Naive B cell (primary cell): ENCODE results near the gene CWC25. TPM values are rescaled to one million over a fixed set of nuclear protein-coding genes. Genes with fewer than 3 reads are reported as not detected.
"Not testable (repeated sequence)": the region's sequence is repeated elsewhere in the genome, so short reads cannot be mapped to it uniquely, and the experiment has no call there.

ENCODE experiments used
- ATAC-seq, 2 donors: fragments of 150-1000 bp; cut with Tn5 transposase; 2 replicates each; pipeline ENCODE4 v1.10.0; 2021; ENCODE audit warnings: low read depth in 2 of 2, mild to moderate bottlenecking in 2 of 2, moderate library complexity in 2 of 2
- DNase-seq: peaks from one replicate; pipeline ENCODE4 v3.0.0; 2022
- H3K27ac Mint-ChIP-seq, 6 donors: one replicate each; pipeline ENCODE4 v1.8.0; 2020 to 2022; ENCODE audit warnings: mild to moderate bottlenecking in 6 of 6, mixed read lengths in 6 of 6, moderate library complexity in 5 of 6, inconsistent platforms in 2 of 6
- H3K27me3 Mint-ChIP-seq, 3 donors: one replicate each; pipeline ENCODE4 v1.8.0; 2021 to 2022; ENCODE audit warnings: mixed read lengths in 3 of 3, mild to moderate bottlenecking in 1 of 3
- H3K36me3 Mint-ChIP-seq, 2 donors: one replicate each; pipeline ENCODE4 v1.8.0; 2020 to 2022; ENCODE audit warnings: mixed read lengths in 2 of 2, inconsistent platforms in 1 of 2, mild to moderate bottlenecking in 1 of 2
- H3K4me1 Mint-ChIP-seq, 3 donors: one replicate each; pipeline ENCODE4 v1.8.0; 2020 to 2022; ENCODE audit warnings: mixed read lengths in 3 of 3, inconsistent platforms in 1 of 3, mild to moderate bottlenecking in 1 of 3, moderate library complexity in 1 of 3
- H3K4me3 Mint-ChIP-seq, 8 donors: one replicate each; pipeline ENCODE4 v1.8.0; 2020 to 2022; ENCODE audit warnings: mild to moderate bottlenecking in 8 of 8, mixed read lengths in 8 of 8, moderate library complexity in 8 of 8, inconsistent platforms in 2 of 8
- H3K9me3 Mint-ChIP-seq, 7 donors: one replicate each; pipeline ENCODE4 v1.8.0; 2020 to 2022; ENCODE audit warnings: mixed read lengths in 7 of 7, mild to moderate bottlenecking in 5 of 7, inconsistent platforms in 2 of 7, moderate library complexity in 1 of 7
- polyA plus RNA-seq, 6 donors: library from polyadenylated mRNA; unstranded; fragments of 300-500 nt; fragmentation: Illumina TruSeq; gene quantifications; one replicate each; pipeline ENCODE4 v1.2.3, GENCODE V29; 2021; ENCODE audit warnings: low read depth in 6 of 6

CWC25 gene
- polyA plus RNA-seq, 6 donors from 2014 or later = 9.2 to 13.4 (median 11.5) TPM

- H3K27me3 Mint-ChIP-seq = no peaks in the 10 kb centered on the region
- peaks cover 0 to 3% (median 0%) of the 10 kb centered on the region in 7 donors for H3K9me3 Mint-ChIP-seq
- ATAC-seq = no peak
- peaks cover 63 to 72% (median 70%) of the 10 kb centered on the region in 3 donors for H3K4me1 Mint-ChIP-seq
- peak; percentile 74 for DNase-seq
- peak overlapping the region; percentile 93 to 99 (median 98) for H3K27ac Mint-ChIP-seq
- H3K4me3 Mint-ChIP-seq = peak overlapping the region; percentile 97 to 100 (median 99)
- H3K36me3 Mint-ChIP-seq = peaks cover 0 to 5% of the 10 kb centered on the region in 2 donors
These were observed 42.3 kb upstream of the CWC25 start for GRCh38 chr17:38867179-38867967.

- Mint-ChIP-seq H3K27ac (peak overlapping the region; percentile 53 to 86 (median 74)), H3K27me3 (no peaks in the 10 kb centered on the region), H3K36me3 (peaks cover 0 to under 1% of the 10 kb centered on the region in 2 donors), H3K4me1 (peaks cover 49 to 61% (median 52%) of the 10 kb centered on the region in 3 donors), H3K4me3 (peak overlapping the region in 1 of 8 donors; percentile 32), H3K9me3 (peaks cover 0 to 3% (median 0%) of the 10 kb centered on the region in 7 donors)
- DNase-seq (no peak), ATAC-seq (no peak)
These were observed 39.7 kb upstream of the CWC25 start for GRCh38 chr17:38864636-38865398.

- Mint-ChIP-seq H3K27me3 (no peaks in the 10 kb centered on the region), H3K27ac (peak overlapping the region in 2 of 6 donors; percentile 51 to 80), H3K9me3 (no peaks in the 10 kb centered on the region), H3K36me3 (no peaks in the 10 kb centered on the region), H3K4me1 (peaks cover 27 to 42% (median 36%) of the 10 kb centered on the region in 3 donors), H3K4me3 (peak overlapping the region in 1 of 8 donors; percentile 62)
- peak in 1 of 2 donors; percentile 25 for ATAC-seq
- no peak for DNase-seq
These were observed 36.3 kb upstream of the CWC25 start for GRCh38 chr17:38861399-38861843.

- Mint-ChIP-seq H3K36me3 (peaks cover 8% of the 10 kb centered on the region in 2 donors), H3K27me3 (no peaks in the 10 kb centered on the region), H3K4me3 (peak overlapping the region in 1 of 8 donors; percentile 49), H3K4me1 (peaks cover 21 to 33% (median 30%) of the 10 kb centered on the region in 3 donors), H3K9me3 (no peaks in the 10 kb centered on the region), H3K27ac (no peak overlapping the region)
- ATAC-seq (no peak), DNase-seq (no peak)
These were observed 32.1 kb upstream of the CWC25 start for GRCh38 chr17:38857271-38857670.

- H3K9me3 Mint-ChIP-seq, ATAC-seq, H3K27me3 Mint-ChIP-seq, DNase-seq: not testable (repeated sequence)
- H3K36me3 Mint-ChIP-seq = peaks cover 11 to 13% of the 10 kb centered on the region in 2 donors
- H3K4me1 Mint-ChIP-seq = peaks cover 42 to 45% (median 42%) of the 10 kb centered on the region in 3 donors
- H3K27ac Mint-ChIP-seq = peak overlapping the region in 4 of 6 donors; percentile 10 to 100 (median 38)
- peak overlapping the region in 6 of 8 donors; percentile 6 to 99 (median 57) for H3K4me3 Mint-ChIP-seq
These were observed 30.1 kb upstream of the CWC25 start for GRCh38 chr17:38855101-38855714.

GRCh38 chr17:38853292-38854219, 28.4 kb upstream of the CWC25 start, which contains the start of gene RPL23:
TSS of gene RPL23 (minus strand) at chr17:38853721. CDS start at chr17:38853710, 11 bp downstream.
- ATAC-seq (peak; percentile 82 to 88), DNase-seq (peak; percentile 92)
- Mint-ChIP-seq H3K27me3 (no peaks in the 10 kb centered on the region), H3K9me3 (no peaks in the 10 kb centered on the region), H3K36me3 (peaks cover 14 to 21% of the 10 kb centered on the region in 2 donors), H3K27ac (peak within 1 kb of the TSS; percentile 99 to 100 (median 99)), H3K4me3 (peak within 1 kb of the TSS; percentile 96 to 100 (median 98)), H3K4me1 (peaks cover 42 to 49% (median 43%) of the 10 kb centered on the region in 3 donors)

- peak overlapping the region; percentile 96 to 100 (median 98) for H3K4me3 Mint-ChIP-seq
- no peaks in the 10 kb centered on the region for H3K27me3 Mint-ChIP-seq
- no peaks in the 10 kb centered on the region for H3K9me3 Mint-ChIP-seq
- H3K36me3 Mint-ChIP-seq = peaks cover 14 to 21% of the 10 kb centered on the region in 2 donors
- peak overlapping the region; percentile 99 to 100 (median 99) for H3K27ac Mint-ChIP-seq
- ATAC-seq (peak; percentile 36 to 52), DNase-seq (peak; percentile 14)
- H3K4me1 Mint-ChIP-seq = peaks cover 42 to 47% (median 43%) of the 10 kb centered on the region in 3 donors
These were observed 27.7 kb upstream of the CWC25 start for GRCh38 chr17:38852771-38853291.

GRCh38 chr17:38851434-38851833, 26.3 kb upstream of the CWC25 start:
- peak overlapping the region; percentile 57 to 100 (median 91) for H3K27ac Mint-ChIP-seq
- DNase-seq (no peak), ATAC-seq (no peak)
- peaks cover 42 to 45% (median 43%) of the 10 kb centered on the region in 3 donors for H3K4me1 Mint-ChIP-seq
- H3K4me3 Mint-ChIP-seq = peak overlapping the region in 7 of 8 donors; percentile 96 to 100 (median 98)
- H3K36me3 Mint-ChIP-seq = peaks cover 14 to 21% of the 10 kb centered on the region in 2 donors
- H3K27me3 Mint-ChIP-seq = no peaks in the 10 kb centered on the region
- H3K9me3 Mint-ChIP-seq = no peaks in the 10 kb centered on the region

- no peaks in the 10 kb centered on the region for H3K27me3 Mint-ChIP-seq
- H3K4me3 Mint-ChIP-seq = peak overlapping the region in 5 of 8 donors; percentile 16 to 96 (median 29)
- no peaks in the 10 kb centered on the region for H3K9me3 Mint-ChIP-seq
- DNase-seq = no peak
- peaks cover 14 to 21% of the 10 kb centered on the region in 2 donors for H3K36me3 Mint-ChIP-seq
- H3K4me1 Mint-ChIP-seq = peaks cover 42 to 43% (median 43%) of the 10 kb centered on the region in 3 donors
- peak overlapping the region in 4 of 6 donors; percentile 49 to 79 (median 69) for H3K27ac Mint-ChIP-seq
- no peak for ATAC-seq
These were observed 25.3 kb upstream of the CWC25 start for GRCh38 chr17:38850374-38850773.

- no peak for DNase-seq
- H3K27me3 Mint-ChIP-seq = no peaks in the 10 kb centered on the region
- H3K9me3 Mint-ChIP-seq = no peaks in the 10 kb centered on the region
- H3K4me1 Mint-ChIP-seq = peaks cover 37 to 40% (median 38%) of the 10 kb centered on the region in 3 donors
- peaks cover 14 to 21% of the 10 kb centered on the region in 2 donors for H3K36me3 Mint-ChIP-seq
- H3K27ac Mint-ChIP-seq = peak overlapping the region in 5 of 6 donors; percentile 12 to 66 (median 39)
- no peak for ATAC-seq
- H3K4me3 Mint-ChIP-seq = peak overlapping the region in 1 of 8 donors; percentile 55
These were observed 24.0 kb upstream of the CWC25 start for GRCh38 chr17:38848939-38849605.

GRCh38 chr17:38848557-38848891, 23.4 kb upstream of the CWC25 start:
- H3K27ac Mint-ChIP-seq = peak overlapping the region in 2 of 6 donors; percentile 35 to 57
- H3K9me3 Mint-ChIP-seq = no peaks in the 10 kb centered on the region
- peaks cover 14 to 21% of the 10 kb centered on the region in 2 donors for H3K36me3 Mint-ChIP-seq

More at GRCh38 chr17:38848557-38848891, 23.4 kb upstream of the CWC25 start:
- ATAC-seq = no peak
- Mint-ChIP-seq H3K4me3 (no peak overlapping the region), H3K4me1 (peaks cover 33 to 34% (median 34%) of the 10 kb centered on the region in 3 donors), H3K27me3 (no peaks in the 10 kb centered on the region)
- DNase-seq = no peak
